Measurements from ENCODE around the gene CUL2.
A peak's percentile ranks its signal among the peaks of the same experiment; 100 is the strongest.
"Not testable (repeated sequence)": the region's sequence is repeated elsewhere in the genome, so short reads cannot be mapped to it uniquely, and the experiment has no call there.

Gene CUL2

DNA sequence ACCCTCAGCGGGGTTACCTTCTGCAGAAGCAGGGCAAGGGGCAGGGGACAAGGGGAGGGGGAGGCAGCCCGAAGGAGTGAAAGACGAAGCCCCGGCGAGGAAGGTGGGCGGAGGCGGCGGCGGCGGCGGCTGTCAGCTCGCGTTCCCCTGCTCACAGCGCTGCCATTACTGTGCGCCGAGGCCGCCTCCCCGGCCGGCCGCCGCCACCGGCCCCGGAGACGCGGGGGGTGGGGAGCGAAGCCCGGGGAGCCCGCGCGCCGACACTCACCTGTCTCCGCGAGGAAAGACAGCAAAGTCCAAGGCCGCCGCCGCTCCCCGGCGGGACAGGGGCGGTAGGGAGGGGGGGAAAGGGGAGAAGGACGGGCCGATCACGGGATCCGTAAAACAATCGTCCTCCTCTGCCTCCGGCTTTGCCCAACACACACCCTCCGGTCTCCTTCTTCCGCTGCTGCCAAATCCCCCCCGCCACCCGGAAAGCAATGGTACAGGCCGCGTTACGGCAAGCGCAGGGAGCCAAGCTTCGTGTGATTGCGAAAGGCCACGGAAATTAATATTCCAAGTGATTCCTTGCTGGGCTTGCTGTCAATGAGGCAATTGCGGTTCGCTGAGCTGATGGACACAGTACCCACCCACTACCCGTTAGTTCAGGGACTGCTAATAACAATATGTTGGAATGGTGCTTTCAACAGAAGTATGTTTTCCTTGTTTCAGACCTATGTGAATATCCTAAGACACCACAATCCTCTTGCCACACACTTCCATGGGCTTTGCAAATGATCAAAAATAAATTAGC, at the start of gene CUL2:
Gene CUL2, minus strand, starts transcription at position 180 of the 793 bp plus-strand sequence. CDS start 19,024 bp downstream, outside the sequence.
- peak; percentile 90 for DNase-seq

DNA sequence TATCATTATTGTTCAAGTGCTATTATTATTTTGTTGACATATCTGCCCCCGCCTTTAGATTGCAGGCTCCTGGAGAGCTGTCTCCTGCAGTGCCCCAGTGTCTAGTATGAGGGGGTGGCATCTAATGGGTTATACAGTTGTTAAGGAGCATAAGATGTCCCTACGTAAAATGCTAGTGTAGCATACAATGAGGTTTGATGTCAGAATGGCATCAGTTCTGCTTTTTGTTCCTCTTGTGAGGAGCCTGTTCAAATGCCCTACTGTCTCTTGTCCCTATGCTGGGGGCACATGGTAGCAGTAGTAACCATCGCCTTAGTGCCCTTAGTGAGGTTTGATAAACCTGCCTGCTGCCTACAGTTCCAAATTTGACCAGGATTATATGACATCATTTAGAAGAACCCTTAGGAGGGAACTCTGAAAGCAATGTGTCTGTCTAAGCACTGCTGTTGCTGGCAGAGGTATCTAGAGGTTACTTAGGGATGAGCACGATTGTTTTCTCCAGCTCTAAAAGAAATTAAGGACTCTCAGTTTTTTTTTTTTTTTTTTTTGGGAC, 46.2 kb upstream of the CUL2 start:
- DNase-seq = no peak

DNA sequence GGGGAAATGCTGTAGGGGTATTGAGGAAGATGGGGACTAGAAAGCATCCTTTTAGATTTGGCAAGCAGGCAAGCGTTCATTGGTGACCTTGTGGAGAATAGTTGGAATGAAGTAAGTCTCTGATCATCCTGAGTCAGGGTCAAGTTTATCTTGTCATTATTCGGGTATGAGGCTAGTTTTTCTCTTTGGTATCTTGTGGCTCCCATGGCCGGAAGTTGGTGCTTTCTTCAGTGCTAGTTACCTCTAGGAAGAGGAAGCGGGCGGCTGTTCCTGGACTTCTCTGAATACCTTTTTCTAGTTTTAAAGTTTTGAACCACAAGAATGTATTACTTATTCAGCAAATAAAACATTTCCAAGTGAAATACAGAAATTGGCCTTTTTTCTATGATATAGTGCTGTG, 45.7 kb upstream of the CUL2 start:
- no peak for DNase-seq

DNA sequence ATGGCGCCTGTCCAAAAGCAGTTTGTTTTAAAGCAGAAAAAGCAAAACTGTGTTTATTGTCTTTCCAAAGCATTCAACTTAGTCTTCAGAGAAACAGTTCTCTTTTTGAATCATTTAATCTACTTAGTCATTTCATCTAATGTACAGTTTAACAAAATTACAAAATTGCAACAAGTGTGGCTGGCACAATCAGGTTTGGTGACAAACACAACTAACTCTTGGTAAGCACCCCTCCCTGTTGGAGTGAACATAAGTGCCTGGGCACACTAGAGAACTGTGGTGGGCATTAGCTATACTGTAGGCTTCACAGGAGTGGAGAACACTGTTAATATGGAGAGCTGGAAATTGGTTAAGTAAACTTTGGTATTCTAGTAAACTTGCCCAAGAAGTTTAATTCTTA, 43.4 kb upstream of the CUL2 start:
- DNase-seq = no peak

DNA sequence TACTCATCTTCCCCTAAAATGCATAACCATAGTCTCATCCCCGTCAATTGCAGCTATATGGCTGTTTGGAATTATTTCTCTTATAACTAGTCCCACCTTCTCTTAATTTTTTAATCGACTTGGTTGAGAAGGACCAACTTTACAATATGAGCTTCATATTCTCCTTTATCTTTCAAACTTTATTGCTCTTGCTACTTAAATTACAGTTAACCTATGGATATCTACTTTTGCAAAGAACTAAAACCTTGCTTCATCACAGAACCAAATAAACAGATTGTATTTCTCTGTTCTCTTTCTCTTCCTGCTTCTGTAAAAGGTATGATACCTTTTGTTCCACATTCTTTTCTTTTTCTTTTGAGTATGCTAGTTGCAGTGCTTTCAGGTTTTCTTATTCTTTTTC, 42.6 kb upstream of the CUL2 start:
- DNase-seq = no peak

DNA sequence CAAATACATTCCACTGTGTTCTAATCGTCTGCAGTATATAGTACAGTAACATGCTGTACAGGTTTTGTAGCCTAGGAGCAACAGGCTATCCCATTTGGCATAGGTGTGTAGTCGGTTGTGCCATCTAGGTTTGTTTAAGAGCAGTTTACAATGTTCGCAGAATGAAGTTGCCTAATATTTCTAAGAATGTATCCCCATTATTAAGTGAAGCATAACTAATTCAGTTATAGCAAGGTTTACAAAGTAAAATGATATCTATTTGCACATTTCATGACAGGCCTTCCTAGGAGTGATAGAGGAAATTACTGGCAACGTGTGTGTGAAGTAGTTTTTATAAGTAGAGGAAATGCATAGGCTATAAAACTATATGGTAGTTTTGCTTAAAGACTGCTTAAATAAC, 40.5 kb upstream of the CUL2 start:
- no peak for DNase-seq

DNA sequence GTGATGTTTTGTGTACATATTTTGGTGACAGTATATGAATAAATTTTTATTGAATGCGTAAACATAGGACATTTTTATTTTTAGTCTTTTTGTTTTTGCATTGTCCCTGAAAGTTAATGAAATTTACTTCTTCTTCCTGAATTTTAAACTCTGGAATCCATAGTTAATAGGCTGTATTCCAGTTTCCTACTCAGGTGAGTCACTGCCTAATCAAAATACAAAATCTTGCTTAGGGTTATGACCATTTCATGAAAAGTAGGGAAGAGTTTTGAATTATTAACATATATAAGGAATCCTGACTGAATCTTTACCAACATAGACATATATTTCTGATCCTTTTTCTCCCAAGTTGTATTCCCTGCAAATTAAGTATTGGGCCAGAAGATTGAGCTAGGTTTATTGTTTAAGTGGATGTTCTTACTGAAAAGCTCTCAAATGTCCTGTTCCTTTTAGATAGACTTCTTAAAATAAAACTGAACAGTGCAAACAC, 39.1 kb upstream of the CUL2 start:
- DNase-seq = no peak

DNA sequence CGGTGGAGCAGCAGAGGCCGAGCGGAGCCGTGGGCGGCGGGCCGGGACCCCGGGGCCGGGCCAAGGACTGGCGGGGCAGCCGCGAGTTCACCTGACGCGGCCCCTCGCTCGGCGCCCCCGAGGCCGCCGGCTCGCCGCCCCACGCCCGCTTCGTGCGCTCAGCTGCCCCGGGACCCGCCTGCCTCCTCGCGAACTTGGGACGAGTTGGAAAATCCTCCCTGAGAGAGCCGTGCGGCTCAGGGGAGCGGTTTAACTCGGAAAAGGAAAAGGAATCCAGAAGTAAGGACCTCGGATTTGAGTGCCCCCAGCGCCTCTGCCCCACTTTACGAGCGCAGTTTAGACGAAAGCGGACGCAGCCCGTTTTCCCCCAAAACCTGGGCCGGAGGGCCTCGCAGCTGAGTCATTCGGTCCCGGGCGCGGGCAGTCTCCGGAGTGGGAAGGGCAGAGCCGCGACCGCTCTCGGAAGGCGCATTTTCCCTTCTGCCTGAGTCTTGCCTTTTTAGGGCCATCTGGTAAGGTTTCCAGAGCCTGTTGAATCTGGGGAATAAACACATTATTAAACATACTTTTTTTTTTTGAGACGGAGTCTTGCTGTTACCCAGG, 37.2 kb upstream of the CUL2 start:
- peak; percentile 32 to 83 for DNase-seq

DNA sequence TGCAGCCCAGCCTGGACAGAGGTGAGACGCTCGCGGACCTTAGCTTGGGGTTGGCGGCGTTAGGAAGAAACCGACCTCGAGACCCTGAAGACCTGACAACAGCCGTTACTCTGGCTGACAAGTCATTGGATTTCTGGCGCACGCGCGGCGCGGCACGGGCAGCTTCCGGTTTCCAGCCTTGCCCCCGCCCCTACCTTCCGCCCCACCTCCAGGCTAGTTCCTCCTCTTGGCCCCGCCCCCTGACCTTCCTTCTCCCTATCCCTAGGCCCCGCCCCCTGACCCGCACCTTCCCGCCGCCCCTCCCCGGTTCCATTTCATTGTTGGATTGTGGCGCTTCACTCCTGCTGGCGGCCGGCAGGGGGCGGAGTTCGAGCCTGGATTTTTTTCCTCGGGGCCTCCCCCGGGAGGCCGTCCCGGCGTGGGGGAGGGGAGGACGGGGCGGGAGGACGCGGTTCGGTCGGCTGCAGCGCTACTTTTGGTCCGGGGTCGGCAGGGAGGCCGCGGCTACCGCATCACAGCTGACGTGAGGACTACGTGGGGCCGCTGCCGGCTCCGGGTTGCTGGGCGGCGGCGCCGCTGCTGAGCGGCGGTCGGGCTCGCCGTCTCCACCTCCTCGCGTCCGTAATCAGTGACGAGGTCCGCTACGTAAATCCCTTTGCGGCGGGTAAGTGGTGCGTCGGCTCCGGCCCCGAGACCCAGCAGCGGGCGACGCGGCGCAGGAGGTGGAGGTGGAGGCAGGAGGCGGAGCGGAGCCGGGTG, 36.6 kb upstream of the CUL2 start, which contains the start of gene CREM:
Gene CREM, plus strand, starts transcription at position 317 of the 759 bp plus-strand sequence. CDS start 10,990 bp downstream, outside the sequence.
- peak; percentile 96 to 98 for DNase-seq

DNA sequence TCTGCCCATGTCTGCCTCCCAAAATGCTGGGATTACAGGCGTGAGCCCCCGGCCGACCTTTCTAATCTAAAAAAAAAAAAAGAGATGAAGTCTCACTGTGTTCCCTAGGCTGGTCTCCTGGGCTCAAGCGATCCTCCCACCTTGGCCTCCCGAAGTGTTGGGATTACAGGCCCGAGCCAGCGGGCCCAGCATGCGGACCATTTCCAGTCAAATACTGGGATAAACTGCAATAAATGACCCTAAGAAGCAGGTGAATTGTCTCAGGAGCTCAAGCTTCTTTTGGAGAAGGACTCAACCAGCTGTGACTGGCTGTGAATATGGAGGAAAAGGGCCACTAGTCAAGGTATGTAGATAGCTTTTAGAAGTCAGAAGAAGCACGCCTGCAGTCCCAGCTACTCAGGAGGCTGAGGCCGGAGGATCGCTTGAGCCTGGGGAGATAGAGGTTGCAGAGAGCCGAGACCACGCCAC, 36.0 kb upstream of the CUL2 start:
- no peak for DNase-seq

DNA sequence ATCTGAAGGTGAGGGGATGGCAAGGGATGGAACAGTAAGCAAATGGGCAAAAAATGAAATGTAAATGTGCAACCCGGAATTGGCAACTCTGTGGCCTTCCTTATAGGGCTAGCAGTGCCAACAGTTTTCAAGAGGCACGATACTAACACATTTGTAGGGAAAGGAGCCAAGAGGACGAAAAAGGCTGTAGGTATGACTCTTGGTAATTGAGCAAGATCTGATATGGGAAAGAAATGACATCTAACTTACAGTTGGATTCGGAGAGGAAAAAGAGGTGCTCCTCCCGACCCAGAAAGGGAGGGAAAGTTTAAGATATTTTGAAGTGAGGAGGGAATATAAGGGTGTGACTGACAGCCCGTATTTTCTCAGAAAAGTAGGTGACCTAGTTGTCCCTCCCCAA, 34.4 kb upstream of the CUL2 start:
- DNase-seq = no peak

DNA sequence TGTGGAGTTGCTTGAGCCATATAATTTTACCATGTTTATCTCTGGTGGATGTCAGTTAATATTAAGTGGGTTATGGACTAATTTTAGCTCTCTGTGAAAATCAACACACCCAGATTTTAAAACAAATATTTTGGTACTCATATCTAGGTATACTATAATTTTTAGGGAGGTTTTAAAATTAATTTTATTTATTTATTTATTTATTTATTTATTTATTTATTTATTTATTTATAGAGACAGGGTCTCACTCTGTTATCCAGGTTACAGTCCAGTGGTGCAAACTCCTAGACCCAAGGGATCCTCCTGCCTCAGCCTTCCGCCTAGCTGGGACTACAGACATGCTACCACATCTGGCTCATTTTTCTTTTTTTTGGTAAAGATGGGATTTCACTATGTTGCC, 29.2 kb upstream of the CUL2 start:
- DNase-seq = no peak

DNA sequence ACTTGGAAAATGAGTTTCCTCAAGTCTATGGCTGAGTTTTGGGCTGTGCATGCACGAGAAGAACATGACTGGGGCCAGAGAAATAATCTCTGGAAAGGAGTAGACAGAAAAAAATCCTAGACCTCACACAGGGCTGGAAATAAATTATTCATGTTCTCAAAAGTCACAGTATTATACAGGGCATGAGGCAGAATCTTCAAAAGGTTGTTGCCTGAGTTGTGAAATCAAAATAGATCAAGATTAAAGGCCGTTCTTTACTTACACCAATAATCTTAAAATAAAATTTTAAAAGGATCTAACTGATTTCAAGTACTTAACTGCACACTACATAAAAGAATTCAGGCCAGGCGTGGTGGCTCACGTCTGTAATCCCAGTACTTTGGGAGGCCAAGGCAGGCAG, 22.4 kb upstream of the CUL2 start:
- DNase-seq = no peak

DNA sequence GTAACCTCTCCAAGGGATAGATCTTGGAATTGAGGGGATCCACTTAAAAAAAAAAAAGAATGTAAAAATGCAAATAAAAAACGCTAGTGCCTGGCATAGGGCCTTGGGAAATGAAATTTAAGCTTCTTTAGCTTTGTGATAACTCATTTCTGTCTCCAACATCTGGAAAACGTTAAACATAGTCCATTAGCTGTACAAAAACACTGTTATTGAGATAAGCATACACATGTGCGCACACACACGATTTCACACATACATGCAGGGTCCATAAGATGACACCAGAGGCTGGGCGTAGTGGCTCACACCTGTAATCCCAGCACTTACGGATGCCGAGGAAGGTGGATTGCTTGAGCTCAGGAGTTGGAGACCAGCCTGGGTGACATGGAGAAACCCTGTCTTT, 13.7 kb upstream of the CUL2 start:
- DNase-seq = no peak

DNA sequence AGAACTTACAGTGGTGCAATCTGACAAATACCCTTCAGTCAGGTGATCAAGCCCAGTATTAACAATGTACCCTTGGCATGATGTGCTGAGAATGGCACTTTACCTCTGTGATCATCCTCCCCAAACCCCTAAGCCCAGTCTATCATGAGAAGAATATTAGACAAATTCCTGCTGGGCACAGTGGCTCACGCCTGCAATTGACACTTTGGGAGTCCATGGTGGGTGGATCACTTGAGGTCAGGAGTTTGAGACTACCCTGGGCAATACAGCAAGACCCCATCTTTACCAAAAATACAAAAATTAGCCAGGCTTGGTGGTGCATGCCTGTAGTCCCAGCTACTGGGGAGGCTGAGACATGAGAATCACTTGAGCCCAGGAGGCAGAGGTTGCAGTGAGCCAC, 7.4 kb upstream of the CUL2 start:
- DNase-seq = no peak

DNA sequence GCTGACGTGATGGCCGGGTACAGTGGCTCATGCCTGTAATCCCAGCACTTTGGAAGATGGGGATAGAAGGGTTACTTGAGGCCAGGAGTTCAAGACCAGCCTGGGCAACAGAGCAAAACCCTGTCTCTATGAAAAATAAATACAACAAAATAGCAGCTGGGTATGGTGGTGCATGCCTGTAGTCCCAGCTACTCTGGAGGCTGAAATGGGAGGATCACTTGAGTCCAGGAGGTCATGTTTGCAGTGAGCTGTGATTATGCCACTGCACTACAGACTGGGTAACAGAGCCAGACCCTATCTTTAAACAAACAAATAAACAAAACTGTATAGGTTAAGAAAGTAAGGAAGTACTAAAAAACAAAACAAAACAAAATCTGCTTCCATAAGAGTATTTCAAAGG, 6.2 kb upstream of the CUL2 start:
- DNase-seq = no peak

DNA sequence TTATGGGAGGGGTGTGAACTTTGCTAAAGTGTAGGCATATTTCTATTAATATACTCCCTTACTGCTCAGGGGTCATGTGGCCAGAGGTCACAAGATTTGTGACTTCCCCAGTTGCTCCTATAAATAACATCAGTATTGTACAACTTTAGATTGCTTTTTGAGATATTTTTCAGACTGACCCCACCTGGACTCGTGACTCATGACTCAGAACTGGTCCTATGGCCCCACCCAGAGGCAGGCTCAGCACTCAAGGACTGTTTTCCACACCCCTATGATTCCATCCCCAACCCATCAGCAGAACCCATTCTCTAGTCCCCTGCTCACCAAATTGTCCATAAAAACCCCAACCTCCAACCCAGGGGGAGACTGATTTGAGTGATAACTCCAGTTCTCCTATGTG, 2.7 kb upstream of the CUL2 start:
- DNase-seq = no peak

DNA sequence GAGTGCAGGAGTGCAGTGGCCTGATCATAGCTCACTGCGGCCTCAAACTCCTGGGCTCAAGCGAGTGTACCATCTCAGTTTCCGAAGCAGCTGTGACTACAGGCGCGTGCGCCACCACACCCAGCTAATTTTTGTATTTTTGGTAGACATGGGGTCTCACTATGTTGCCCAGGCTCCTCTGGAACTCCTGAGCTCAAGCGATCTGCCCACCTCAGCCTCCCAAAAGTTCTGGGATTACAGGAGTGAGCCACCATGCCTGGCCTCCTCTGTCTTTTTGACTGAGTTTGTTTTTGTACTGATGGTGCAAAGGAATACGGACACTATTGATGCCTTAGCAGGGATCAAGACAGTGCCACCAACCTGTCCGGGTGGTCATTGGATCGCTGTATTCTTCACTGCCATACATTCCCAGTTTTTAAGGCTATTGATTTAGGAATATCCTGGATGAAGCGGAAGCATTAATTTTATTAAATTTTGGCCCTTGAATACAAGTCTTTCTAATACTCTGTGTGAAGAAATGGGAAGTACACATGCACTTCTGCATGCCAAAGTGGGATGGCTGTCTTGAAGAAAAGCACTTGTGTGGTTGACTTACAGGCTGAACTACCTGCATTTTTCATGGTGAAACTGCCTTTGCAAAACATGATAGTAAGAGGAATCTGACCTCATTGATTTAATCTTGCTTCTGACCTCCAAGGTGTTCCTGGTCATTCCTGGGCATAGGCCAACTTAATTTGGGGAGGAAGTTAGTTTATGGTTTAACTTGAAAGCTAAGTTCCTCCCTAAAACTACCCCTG, 2.1 kb upstream of the CUL2 start:
- no peak for DNase-seq

DNA sequence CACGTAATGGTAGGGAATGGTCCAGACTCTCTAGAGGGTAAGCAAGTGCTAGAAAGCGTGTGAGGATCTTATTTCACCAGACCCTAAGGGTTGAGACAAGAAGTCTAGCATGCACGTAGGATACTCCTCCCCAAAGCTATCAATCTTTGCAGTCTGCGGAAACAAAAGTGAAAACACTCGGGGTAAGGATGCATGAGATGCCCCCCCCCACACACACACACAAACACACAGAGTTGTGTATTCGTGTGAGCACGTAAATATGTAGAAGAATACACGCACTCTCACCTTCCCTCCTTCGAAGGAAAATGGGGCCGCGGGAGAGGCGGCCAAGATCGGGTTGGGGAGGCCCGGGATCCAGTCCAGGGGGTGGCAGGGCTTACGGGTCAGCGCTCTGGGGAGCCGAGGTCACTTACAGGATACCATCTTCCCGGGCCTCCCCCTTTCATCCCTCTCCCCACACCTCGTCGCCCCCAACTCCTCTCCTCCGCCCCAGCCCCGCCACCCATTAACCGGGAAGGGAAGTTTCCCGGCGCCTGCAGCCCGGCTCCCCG, 455 bp downstream of the CUL2 start:
- DNase-seq = peak in 1 of 2 donors; percentile 21

DNA sequence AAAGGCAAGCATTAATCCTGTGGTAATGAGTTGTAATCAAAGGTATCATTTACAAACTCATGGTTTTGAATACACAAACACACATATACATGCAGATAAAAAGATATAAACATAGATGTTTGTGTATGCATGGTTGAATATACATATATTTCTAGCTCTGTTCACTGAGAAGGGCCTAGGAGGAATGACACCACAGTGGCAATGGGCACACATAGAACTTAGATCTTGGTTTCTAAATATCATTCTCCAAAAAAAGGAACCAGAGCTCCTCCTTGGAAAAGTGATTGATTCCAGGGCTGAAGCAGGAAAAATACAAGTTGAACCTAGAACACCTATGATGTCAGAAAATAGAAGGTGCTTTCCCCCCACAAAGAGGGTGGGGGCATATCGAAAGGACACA, 6.9 kb downstream of the CUL2 start:
- no peak for DNase-seq

DNA sequence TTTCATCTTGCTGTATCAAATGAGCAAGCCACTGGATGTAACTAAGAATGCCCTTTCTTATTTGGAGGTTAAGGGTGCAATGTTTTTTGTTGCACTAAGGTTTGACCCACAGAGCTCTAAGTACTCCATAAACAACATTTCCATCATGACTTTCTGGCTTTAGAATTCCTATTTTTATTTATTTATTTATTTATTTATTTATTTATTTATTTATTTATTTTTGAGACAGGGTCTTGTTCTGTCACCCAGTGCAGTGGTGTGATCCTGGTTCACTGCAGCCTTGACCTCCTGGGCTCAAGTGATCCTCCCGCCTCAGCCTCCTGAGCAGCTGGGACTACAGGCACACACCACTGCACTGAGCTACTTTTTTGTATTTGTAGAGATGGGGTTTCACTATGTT, 9.9 kb downstream of the CUL2 start:
- DNase-seq = not testable (repeated sequence)

DNA sequence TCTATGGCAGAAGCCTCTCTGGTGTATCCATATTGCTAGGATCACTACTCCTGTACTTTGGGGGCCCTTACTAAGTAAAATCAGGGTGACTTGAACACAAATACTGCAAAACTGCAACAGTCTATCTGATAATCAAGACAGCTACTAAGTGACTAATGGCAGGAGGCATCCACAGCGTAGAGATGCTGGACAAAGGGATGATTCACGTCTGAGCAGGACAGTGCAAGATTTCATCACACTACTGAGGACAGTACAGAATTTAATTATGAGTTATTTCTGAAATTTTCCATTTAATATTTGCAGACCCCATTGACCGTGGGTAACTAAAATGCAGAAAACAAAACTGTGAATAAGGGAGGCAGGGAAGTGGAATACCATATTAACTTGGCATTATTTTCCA, 10.4 kb downstream of the CUL2 start:
- no peak for DNase-seq

Measured in bone marrow (tissue), 2 donors.